ENCODE measurements around the gene PLCB3.

The PLCB3 gene

GRCh38 chr11:64251016-64251752 is at the start of gene PLCB3:
TSS of gene PLCB3 (plus strand) at chr11:64251530. CDS start at chr11:64251650, 120 bp downstream.
- peak; percentile 32 to 56 (median 44) for DNase-seq

GRCh38 chr11:64201543-64201942 is 49.8 kb upstream of the PLCB3 start:
- DNase-seq: no peak

- no peak for DNase-seq
Observed at GRCh38 chr11:64202992-64203391, 48.3 kb upstream of the PLCB3 start.

- no peak for DNase-seq
Observed at GRCh38 chr11:64203421-64204079, 47.8 kb upstream of the PLCB3 start.

GRCh38 chr11:64204080-64204440 is 47.3 kb upstream of the PLCB3 start:
- no peak for DNase-seq

- DNase-seq: peak in 3 of 4 experiments; percentile 35 to 64 (median 58)
Observed at GRCh38 chr11:64204464-64204989, 46.8 kb upstream of the PLCB3 start.

- DNase-seq: peak in 3 of 4 experiments; percentile 43 to 63 (median 48)
Observed at GRCh38 chr11:64206457-64207255, 44.7 kb upstream of the PLCB3 start, which contains the start of gene FERMT3. TSS of gene FERMT3 (plus strand) at chr11:64206721. CDS start at chr11:64207365, 644 bp downstream.

GRCh38 chr11:64207256-64208085 is 43.9 kb upstream of the PLCB3 start:
- peak; percentile 59 to 70 (median 62) for DNase-seq

- DNase-seq: no peak
Observed at GRCh38 chr11:64208086-64208795, 43.1 kb upstream of the PLCB3 start.

- no peak for DNase-seq
Observed at GRCh38 chr11:64208796-64209562, 42.4 kb upstream of the PLCB3 start.

GRCh38 chr11:64209563-64209843 is 41.8 kb upstream of the PLCB3 start:
- no peak for DNase-seq

- DNase-seq: no peak
Observed at GRCh38 chr11:64210301-64211020, 40.9 kb upstream of the PLCB3 start.

- no peak for DNase-seq
Observed at GRCh38 chr11:64211181-64211872, 40.0 kb upstream of the PLCB3 start.

GRCh38 chr11:64216879-64217278 is 34.5 kb upstream of the PLCB3 start:
- DNase-seq: no peak

- DNase-seq: no peak
Observed at GRCh38 chr11:64218628-64219353, 32.5 kb upstream of the PLCB3 start.

- DNase-seq: no peak
Observed at GRCh38 chr11:64219354-64219684, 32.0 kb upstream of the PLCB3 start.

GRCh38 chr11:64219755-64220154 is 31.6 kb upstream of the PLCB3 start:
- DNase-seq: no peak

GRCh38 chr11:64220271-64220670 is 31.1 kb upstream of the PLCB3 start:
- no peak for DNase-seq

- no peak for DNase-seq
Observed at GRCh38 chr11:64220798-64221197, 30.5 kb upstream of the PLCB3 start.

Measured in activated CD4-positive, CD25-positive, alpha-beta regulatory T cell (primary cell).